MM.1S (cell line): ENCODE results near the gene CEMIP2.

Experiments used
- CTCF ChIP-seq: fragments of 300-600 bp; sonication (generic); IDR thresholded peaks from 2 replicates; pipeline ENCODE4 v1.5.1; 2016; ENCODE audit warnings: antibody characterized with exemption, low read length, mixed read lengths
- EZH2 ChIP-seq: fragments of 300-600 bp; sonication (generic); optimal IDR thresholded peaks from 2 replicates; pipeline ENCODE3; 2017; ENCODE audit warnings: low read depth, mild to moderate bottlenecking, antibody characterized with exemption, low read length, mixed read lengths
- EZH2phosphoT487 ChIP-seq: fragments of 300-600 bp; sonication (generic); IDR thresholded peaks from 2 replicates; pipeline ENCODE4 v1.6.1; 2018; ENCODE audit warnings: antibody characterized with exemption, low read length

- TF ChIP-seq EZH2 (no peak), EZH2phosphoT487 (no peak), CTCF (no peak)
Observed at GRCh38 chr9:71710856-71711255, 57.5 kb downstream of the CEMIP2 start.
